Endodermal cell (in vitro differentiated cells): ENCODE measurements around the gene UBLCP1. TPM values are rescaled to one million over a fixed set of nuclear protein-coding genes. Genes with fewer than 3 reads are reported as not detected.

ENCODE experiments used
- DNase-seq: peaks from one replicate; pipeline ENCODE4 v3.0.0-alpha.2; 2017
- H3K27ac ChIP-seq: 2 replicates; pipeline ENCODE4 v1.5.1; 2013; ENCODE audit warnings: mild to moderate bottlenecking, low read depth, low read length, moderate library complexity
- H3K27me3 ChIP-seq: 2 replicates; pipeline ENCODE4 v1.6.1; 2013; ENCODE audit warnings: mild to moderate bottlenecking, low read length, moderate library complexity; ENCODE audit not compliant: insufficient read depth, control insufficient read depth, poor library complexity, severe bottlenecking
- H3K36me3 ChIP-seq: 2 replicates; pipeline ENCODE4 v1.7.0; 2013; ENCODE audit warnings: mild to moderate bottlenecking, low read length, moderate library complexity; ENCODE audit not compliant: control insufficient read depth, insufficient read depth
- H3K4me1 ChIP-seq: one replicate; pipeline ENCODE4 v1.7.0; 2013; ENCODE audit warnings: low read length; ENCODE audit not compliant: control insufficient read depth, insufficient read depth
- H3K4me3 ChIP-seq: 2 replicates; pipeline ENCODE4 v1.5.1; 2013; ENCODE audit warnings: mild to moderate bottlenecking, low read length, moderate library complexity
- H3K9ac ChIP-seq: 2 replicates; pipeline ENCODE4 v1.6.1; 2013; ENCODE audit warnings: mild to moderate bottlenecking, low read length, moderate library complexity; ENCODE audit not compliant: poor library complexity, severe bottlenecking; ENCODE audit errors: extremely low read depth
- H3K9me3 ChIP-seq: 2 replicates; pipeline ENCODE4 v1.6.1; 2013; ENCODE audit warnings: mild to moderate bottlenecking, low read length, moderate library complexity; ENCODE audit not compliant: control insufficient read depth
- H3K27ac Mint-ChIP-seq: 2 replicates; pipeline ENCODE4 v1.8.0; 2020; ENCODE audit warnings: mixed read lengths
- H3K27me3 Mint-ChIP-seq: 2 replicates; pipeline ENCODE4 v1.8.0; 2021; ENCODE audit warnings: mild to moderate bottlenecking, mixed read lengths; ENCODE audit not compliant: insufficient read depth
- H3K36me3 Mint-ChIP-seq: 2 replicates; pipeline ENCODE4 v1.8.0; 2020; ENCODE audit warnings: low read depth, mixed read lengths
- H3K4me1 Mint-ChIP-seq: 2 replicates; pipeline ENCODE4 v1.8.0; 2020; ENCODE audit warnings: mixed read lengths
- H3K4me3 Mint-ChIP-seq: 2 replicates; pipeline ENCODE4 v1.8.0; 2020; ENCODE audit warnings: mild to moderate bottlenecking, moderate library complexity, mixed read lengths
- H3K9me3 Mint-ChIP-seq: 2 replicates; pipeline ENCODE4 v1.8.0; 2020; ENCODE audit warnings: mild to moderate bottlenecking, mixed read lengths
- WGBS, 2 experiments: methylation state at CpG; one replicate each; pipeline versions ENCODE4 v1.1.5 to v1.1.7; 2013; ENCODE audit warnings: missing lambda C conversion rate in 2 of 2, mixed read lengths in 1 of 2; ENCODE audit not compliant: insufficient coverage in 1 of 2, insufficient read length in 1 of 2; 5-methylcytosine and 5-hydroxymethylcytosine counted together
- total RNA-seq, 2 donors: library from RNA; stranded (reverse); fragmentation: NEBNext Ultra II Directional in 1 of 2; extraction: Animal tissue kit (Norgen Biotek cat#: 25700) in 1 of 2; gene quantifications; 2 replicates in 1 of 2; 3 replicates in 1 of 2; pipeline ENCODE4 v1.2.1, GENCODE V29; 2021
- TF ChIP-seq, protein P1 (sequence below): fragments of 200-600 bp; sonication (generic); conservative IDR thresholded peaks from 2 replicates; pipeline ENCODE4 v1.5.0; 2021; ENCODE audit warnings: antibody characterized with exemption, mild to moderate bottlenecking

The UBLCP1 gene
- total RNA-seq, 2 donors from 2014 or later: 38.0 to 44.4 TPM

GRCh38 chr5:159215886-159216285 is 47.2 kb upstream of the UBLCP1 start:
- no peak for DNase-seq
- Histone ChIP-seq H3K4me1 (no peaks in the 10 kb centered on the region), H3K9me3 (no peaks in the 10 kb centered on the region), H3K27ac (no peak overlapping the region), H3K27me3 (no peaks in the 10 kb centered on the region), H3K9ac (no peak overlapping the region), H3K4me3 (no peak overlapping the region), H3K36me3 (no peaks in the 10 kb centered on the region)
- Mint-ChIP-seq H3K4me3 (no peak overlapping the region), H3K9me3 (no peaks in the 10 kb centered on the region), H3K4me1 (peaks cover under 1% of the 10 kb centered on the region), H3K27ac (no peak overlapping the region), H3K27me3 (peaks cover 13% of the 10 kb centered on the region), H3K36me3 (no peaks in the 10 kb centered on the region)
- TF ChIP-seq, protein P1, sequence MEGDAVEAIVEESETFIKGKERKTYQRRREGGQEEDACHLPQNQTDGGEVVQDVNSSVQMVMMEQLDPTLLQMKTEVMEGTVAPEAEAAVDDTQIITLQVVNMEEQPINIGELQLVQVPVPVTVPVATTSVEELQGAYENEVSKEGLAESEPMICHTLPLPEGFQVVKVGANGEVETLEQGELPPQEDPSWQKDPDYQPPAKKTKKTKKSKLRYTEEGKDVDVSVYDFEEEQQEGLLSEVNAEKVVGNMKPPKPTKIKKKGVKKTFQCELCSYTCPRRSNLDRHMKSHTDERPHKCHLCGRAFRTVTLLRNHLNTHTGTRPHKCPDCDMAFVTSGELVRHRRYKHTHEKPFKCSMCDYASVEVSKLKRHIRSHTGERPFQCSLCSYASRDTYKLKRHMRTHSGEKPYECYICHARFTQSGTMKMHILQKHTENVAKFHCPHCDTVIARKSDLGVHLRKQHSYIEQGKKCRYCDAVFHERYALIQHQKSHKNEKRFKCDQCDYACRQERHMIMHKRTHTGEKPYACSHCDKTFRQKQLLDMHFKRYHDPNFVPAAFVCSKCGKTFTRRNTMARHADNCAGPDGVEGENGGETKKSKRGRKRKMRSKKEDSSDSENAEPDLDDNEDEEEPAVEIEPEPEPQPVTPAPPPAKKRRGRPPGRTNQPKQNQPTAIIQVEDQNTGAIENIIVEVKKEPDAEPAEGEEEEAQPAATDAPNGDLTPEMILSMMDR: no peak
- 88% methylated on average over 1 of the region's 3 CpGs; no CpG with 5 or more reads in 1 of the 2 experiments for WGBS, 2 experiments

- H3K9ac ChIP-seq: no peak overlapping the region
- no peak overlapping the region for H3K4me3 Mint-ChIP-seq
- H3K9me3 ChIP-seq: no peaks in the 10 kb centered on the region
- peaks cover 14% of the 10 kb centered on the region for H3K27me3 Mint-ChIP-seq
- H3K36me3 ChIP-seq: no peaks in the 10 kb centered on the region
- no peak overlapping the region for H3K27ac ChIP-seq
- H3K27me3 ChIP-seq: no peaks in the 10 kb centered on the region
- no peak for DNase-seq
- WGBS, 2 experiments: 87% methylated on average over 2 of the region's 2 CpGs; no CpG with 5 or more reads in 1 of the 2 experiments
- no peaks in the 10 kb centered on the region for H3K36me3 Mint-ChIP-seq
- H3K4me1 Mint-ChIP-seq: no peaks in the 10 kb centered on the region
- no peak overlapping the region for H3K27ac Mint-ChIP-seq
- TF ChIP-seq, protein P1: no peak
- no peaks in the 10 kb centered on the region for H3K4me1 ChIP-seq
- H3K9me3 Mint-ChIP-seq: no peaks in the 10 kb centered on the region
- no peak overlapping the region for H3K4me3 ChIP-seq
Observed at GRCh38 chr5:159216454-159216853, 46.6 kb upstream of the UBLCP1 start.

GRCh38 chr5:159217236-159217635 is 45.9 kb upstream of the UBLCP1 start:
- no peaks in the 10 kb centered on the region for H3K36me3 ChIP-seq
- H3K27ac ChIP-seq: no peak overlapping the region
- DNase-seq: no peak
- TF ChIP-seq, protein P1: no peak
- H3K4me3 ChIP-seq: no peak overlapping the region
- no peaks in the 10 kb centered on the region for H3K36me3 Mint-ChIP-seq
- H3K9me3 Mint-ChIP-seq: no peaks in the 10 kb centered on the region
- H3K27ac Mint-ChIP-seq: no peak overlapping the region
- H3K4me3 Mint-ChIP-seq: no peak overlapping the region
- no peaks in the 10 kb centered on the region for H3K27me3 ChIP-seq
- H3K9me3 ChIP-seq: no peaks in the 10 kb centered on the region
- WGBS, 2 experiments: 97 to 100% methylated on average over 1 to 2 of the region's 2 CpGs
- no peaks in the 10 kb centered on the region for H3K4me1 Mint-ChIP-seq
- peaks cover 19% of the 10 kb centered on the region for H3K27me3 Mint-ChIP-seq
- H3K9ac ChIP-seq: no peak overlapping the region
- no peaks in the 10 kb centered on the region for H3K4me1 ChIP-seq
